Neural cell (in vitro differentiated cells): ENCODE data around the gene CTSE. TPM values are rescaled to one million over a fixed set of nuclear protein-coding genes. Genes with fewer than 3 reads are reported as not detected.

Source experiments
- H2AFZ ChIP-seq: fragments of 200-600, 300-800 bp; sonication (generic), shearing (Covaris generic); 2 replicates; pipeline ENCODE4 v1.6.0; 2014; ENCODE audit warnings: low read depth, mild to moderate bottlenecking, antibody characterized with exemption, low read length, moderate library complexity
- H3F3A ChIP-seq: fragments of 200-600 bp; shearing (Covaris generic); 2 replicates; pipeline ENCODE4 v1.6.1; 2016; ENCODE audit warnings: mild to moderate bottlenecking, moderate library complexity, mixed read lengths, antibody characterized with exemption, low read length; ENCODE audit not compliant: insufficient read depth, poor library complexity, severe bottlenecking
- H3K27ac ChIP-seq: fragments of 200-600, 300-800 bp; sonication (generic), shearing (Covaris generic); 2 replicates; pipeline ENCODE4 v1.5.1; 2014; ENCODE audit warnings: mild to moderate bottlenecking, low read length, moderate library complexity
- H3K27me3 ChIP-seq: fragments of 300-800, 200-600 bp; sonication (generic), shearing (Covaris generic); 2 replicates; pipeline ENCODE4 v1.6.0; 2014; ENCODE audit warnings: mild to moderate bottlenecking, low read depth, low read length, moderate library complexity; ENCODE audit not compliant: insufficient read depth
- H3K36me3 ChIP-seq: fragments of 300-800, 200-600 bp; sonication (generic), shearing (Covaris generic); 2 replicates; pipeline ENCODE4 v1.5.1; 2014; ENCODE audit warnings: mild to moderate bottlenecking, antibody characterized with exemption, low read length, moderate library complexity; ENCODE audit not compliant: insufficient read depth
- H3K4me2 ChIP-seq: fragments of 300-800, 200-600 bp; sonication (generic), shearing (Covaris generic); 2 replicates; pipeline ENCODE4 v1.6.0; 2014; ENCODE audit warnings: mild to moderate bottlenecking, low read length
- H3K4me3 ChIP-seq: fragments of 300-800, 200-600 bp; sonication (generic), shearing (Covaris generic); 2 replicates; pipeline ENCODE4 v1.5.1; 2014; ENCODE audit warnings: mild to moderate bottlenecking, low read length, moderate library complexity
- H3K79me2 ChIP-seq: fragments of 200-600 bp; shearing (Covaris generic); replicated peaks from 2 replicates; pipeline ENCODE4 v1.6.0; 2014; ENCODE audit warnings: mild to moderate bottlenecking, low read length, moderate library complexity; ENCODE audit not compliant: insufficient read depth
- H3K9ac ChIP-seq: fragments of 300-800, 200-600 bp; sonication (generic), shearing (Covaris generic); 2 replicates; pipeline ENCODE4 v1.6.1; 2016; ENCODE audit warnings: mild to moderate bottlenecking, low read length, mixed read lengths
- H3K9me2 ChIP-seq: fragments of 200-600 bp; shearing (Covaris generic); 2 replicates; pipeline ENCODE4 v1.6.1; 2016; ENCODE audit warnings: mild to moderate bottlenecking, low read length, mixed read lengths; ENCODE audit not compliant: insufficient read depth
- H3K9me3 ChIP-seq: fragments of 200-600, 300-800 bp; sonication (generic), shearing (Covaris generic); 2 replicates; pipeline ENCODE4 v1.6.1; 2016; ENCODE audit warnings: mild to moderate bottlenecking, mixed run types, low read length, moderate library complexity, mixed read lengths
- H4K20me1 ChIP-seq: fragments of 200-600 bp; shearing (Covaris generic); 2 replicates; pipeline ENCODE4 v1.6.1; 2016; ENCODE audit warnings: mild to moderate bottlenecking, mixed run types; ENCODE audit not compliant: insufficient read depth
- EP300 ChIP-seq: fragments of 450-650 bp; conservative IDR thresholded peaks from 2 replicates; pipeline ENCODE4 v1.6.1; 2014; ENCODE audit warnings: antibody characterized with exemption, mild to moderate bottlenecking, moderate library complexity; ENCODE audit not compliant: poor library complexity, severe bottlenecking
- EZH2 ChIP-seq: fragments of 200-600, 300-800 bp; shearing (Covaris generic), sonication (generic); IDR thresholded peaks from 2 replicates; pipeline ENCODE4 v1.6.1; 2014; ENCODE audit warnings: antibody characterized with exemption, low read length, borderline replicate concordance, mild to moderate bottlenecking; ENCODE audit not compliant: insufficient read depth, poor library complexity, severe bottlenecking
- MXI1 ChIP-seq: fragments of 450-650 bp; conservative IDR thresholded peaks from 2 replicates; pipeline ENCODE4 v1.6.1; 2014; ENCODE audit warnings: antibody characterized with exemption, mild to moderate bottlenecking; ENCODE audit not compliant: poor library complexity, severe bottlenecking
- POLR2AphosphoS5 ChIP-seq: IDR thresholded peaks from 2 replicates; pipeline ENCODE4 v1.6.1; 2012
- RAD21 ChIP-seq: fragments of 450-650 bp; conservative IDR thresholded peaks from 2 replicates; pipeline ENCODE4 v1.6.1; 2014; ENCODE audit warnings: antibody characterized with exemption, mild to moderate bottlenecking, moderate library complexity
- SMC3 ChIP-seq: fragments of 450-650 bp; conservative IDR thresholded peaks from 2 replicates; pipeline ENCODE4 v1.6.1; 2014; ENCODE audit warnings: antibody characterized with exemption, mild to moderate bottlenecking, moderate library complexity; ENCODE audit not compliant: poor library complexity
- TAF1 ChIP-seq: IDR thresholded peaks from 2 replicates; pipeline ENCODE4 v1.6.1; 2012; ENCODE audit warnings: low read depth
- polyA plus RNA-seq: library from polyadenylated mRNA; depleted of rRNA; stranded (reverse); fragments of >200 nt; gene quantifications from 2 replicates; pipeline ENCODE4 v1.2.3, GENCODE V29; 2014
- TF ChIP-seq, protein P1 (sequence below): fragments of 450-650 bp; IDR thresholded peaks from 2 replicates; pipeline ENCODE4 v1.5.1; 2014; ENCODE audit warnings: antibody characterized with exemption, mild to moderate bottlenecking, moderate library complexity; ENCODE audit not compliant: poor library complexity, severe bottlenecking
- TF ChIP-seq, protein P2 (sequence below): IDR thresholded peaks from 2 replicates; pipeline ENCODE4 v1.6.1; 2012; ENCODE audit warnings: borderline replicate concordance

The CTSE gene
- polyA plus RNA-seq, 1 donor from 2014 or later, result not detected

DNA sequence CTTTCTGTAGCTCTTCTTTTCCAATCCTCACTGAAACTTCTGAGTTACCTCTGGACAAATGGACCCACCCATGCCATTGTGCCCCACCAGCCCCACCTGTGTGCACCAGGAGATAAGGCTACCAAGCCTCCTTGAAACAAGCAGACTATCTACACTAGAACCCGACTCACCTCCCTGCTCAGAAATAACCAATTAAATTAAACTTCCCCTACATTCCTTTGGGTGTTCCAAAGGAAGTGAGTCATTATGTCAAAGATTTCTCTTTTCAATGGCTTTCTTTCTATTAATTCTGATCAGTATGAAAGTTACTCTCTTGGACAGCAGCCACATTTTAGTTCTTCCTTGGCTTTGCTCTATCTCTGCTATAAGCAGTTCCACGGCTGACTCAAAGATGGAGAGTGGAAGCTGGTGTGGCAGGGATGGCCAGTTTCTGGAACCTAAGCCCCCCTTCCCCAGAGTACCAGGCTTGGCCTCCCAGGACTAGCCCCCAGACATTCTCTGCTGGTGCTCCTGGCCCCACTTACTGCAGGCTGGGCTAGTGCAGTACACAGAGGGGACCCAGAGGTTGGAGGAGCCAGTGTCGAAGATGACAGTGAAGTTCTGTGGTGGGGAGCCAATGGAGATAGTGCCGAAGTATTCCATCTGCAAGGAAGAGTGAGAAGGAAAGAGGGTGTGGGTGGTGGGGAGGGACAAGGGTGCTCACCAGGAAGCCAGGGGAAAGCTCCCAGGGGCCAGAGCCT lies 1.9 kb downstream of the CTSE start:
- Histone ChIP-seq H3K9ac (no peak overlapping the region), H3K9me3 (no peaks in the 10 kb centered on the region), H2AFZ (no peak overlapping the region), H3K79me2 (no peaks in the 10 kb centered on the region), H3K27me3 (no peaks in the 10 kb centered on the region), H4K20me1 (no peaks in the 10 kb centered on the region), H3K36me3 (no peaks in the 10 kb centered on the region), H3K4me3 (no peak overlapping the region), H3K4me2 (no peak overlapping the region), H3K27ac (no peak overlapping the region), H3K9me2 (no peaks in the 10 kb centered on the region), H3F3A (no peaks in the 10 kb centered on the region)
- no peak for TF ChIP-seq EP300
- TF ChIP-seq POLR2AphosphoS5, result no peak
- no peak for TF ChIP-seq MXI1
- TF ChIP-seq, protein P1, sequence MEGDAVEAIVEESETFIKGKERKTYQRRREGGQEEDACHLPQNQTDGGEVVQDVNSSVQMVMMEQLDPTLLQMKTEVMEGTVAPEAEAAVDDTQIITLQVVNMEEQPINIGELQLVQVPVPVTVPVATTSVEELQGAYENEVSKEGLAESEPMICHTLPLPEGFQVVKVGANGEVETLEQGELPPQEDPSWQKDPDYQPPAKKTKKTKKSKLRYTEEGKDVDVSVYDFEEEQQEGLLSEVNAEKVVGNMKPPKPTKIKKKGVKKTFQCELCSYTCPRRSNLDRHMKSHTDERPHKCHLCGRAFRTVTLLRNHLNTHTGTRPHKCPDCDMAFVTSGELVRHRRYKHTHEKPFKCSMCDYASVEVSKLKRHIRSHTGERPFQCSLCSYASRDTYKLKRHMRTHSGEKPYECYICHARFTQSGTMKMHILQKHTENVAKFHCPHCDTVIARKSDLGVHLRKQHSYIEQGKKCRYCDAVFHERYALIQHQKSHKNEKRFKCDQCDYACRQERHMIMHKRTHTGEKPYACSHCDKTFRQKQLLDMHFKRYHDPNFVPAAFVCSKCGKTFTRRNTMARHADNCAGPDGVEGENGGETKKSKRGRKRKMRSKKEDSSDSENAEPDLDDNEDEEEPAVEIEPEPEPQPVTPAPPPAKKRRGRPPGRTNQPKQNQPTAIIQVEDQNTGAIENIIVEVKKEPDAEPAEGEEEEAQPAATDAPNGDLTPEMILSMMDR, result no peak
- TF ChIP-seq, protein P2, sequence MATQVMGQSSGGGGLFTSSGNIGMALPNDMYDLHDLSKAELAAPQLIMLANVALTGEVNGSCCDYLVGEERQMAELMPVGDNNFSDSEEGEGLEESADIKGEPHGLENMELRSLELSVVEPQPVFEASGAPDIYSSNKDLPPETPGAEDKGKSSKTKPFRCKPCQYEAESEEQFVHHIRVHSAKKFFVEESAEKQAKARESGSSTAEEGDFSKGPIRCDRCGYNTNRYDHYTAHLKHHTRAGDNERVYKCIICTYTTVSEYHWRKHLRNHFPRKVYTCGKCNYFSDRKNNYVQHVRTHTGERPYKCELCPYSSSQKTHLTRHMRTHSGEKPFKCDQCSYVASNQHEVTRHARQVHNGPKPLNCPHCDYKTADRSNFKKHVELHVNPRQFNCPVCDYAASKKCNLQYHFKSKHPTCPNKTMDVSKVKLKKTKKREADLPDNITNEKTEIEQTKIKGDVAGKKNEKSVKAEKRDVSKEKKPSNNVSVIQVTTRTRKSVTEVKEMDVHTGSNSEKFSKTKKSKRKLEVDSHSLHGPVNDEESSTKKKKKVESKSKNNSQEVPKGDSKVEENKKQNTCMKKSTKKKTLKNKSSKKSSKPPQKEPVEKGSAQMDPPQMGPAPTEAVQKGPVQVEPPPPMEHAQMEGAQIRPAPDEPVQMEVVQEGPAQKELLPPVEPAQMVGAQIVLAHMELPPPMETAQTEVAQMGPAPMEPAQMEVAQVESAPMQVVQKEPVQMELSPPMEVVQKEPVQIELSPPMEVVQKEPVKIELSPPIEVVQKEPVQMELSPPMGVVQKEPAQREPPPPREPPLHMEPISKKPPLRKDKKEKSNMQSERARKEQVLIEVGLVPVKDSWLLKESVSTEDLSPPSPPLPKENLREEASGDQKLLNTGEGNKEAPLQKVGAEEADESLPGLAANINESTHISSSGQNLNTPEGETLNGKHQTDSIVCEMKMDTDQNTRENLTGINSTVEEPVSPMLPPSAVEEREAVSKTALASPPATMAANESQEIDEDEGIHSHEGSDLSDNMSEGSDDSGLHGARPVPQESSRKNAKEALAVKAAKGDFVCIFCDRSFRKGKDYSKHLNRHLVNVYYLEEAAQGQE, result no peak
- no peak for TF ChIP-seq TAF1
- TF ChIP-seq RAD21, result no peak
- no peak for TF ChIP-seq EZH2
- no peak for TF ChIP-seq SMC3

DNA sequence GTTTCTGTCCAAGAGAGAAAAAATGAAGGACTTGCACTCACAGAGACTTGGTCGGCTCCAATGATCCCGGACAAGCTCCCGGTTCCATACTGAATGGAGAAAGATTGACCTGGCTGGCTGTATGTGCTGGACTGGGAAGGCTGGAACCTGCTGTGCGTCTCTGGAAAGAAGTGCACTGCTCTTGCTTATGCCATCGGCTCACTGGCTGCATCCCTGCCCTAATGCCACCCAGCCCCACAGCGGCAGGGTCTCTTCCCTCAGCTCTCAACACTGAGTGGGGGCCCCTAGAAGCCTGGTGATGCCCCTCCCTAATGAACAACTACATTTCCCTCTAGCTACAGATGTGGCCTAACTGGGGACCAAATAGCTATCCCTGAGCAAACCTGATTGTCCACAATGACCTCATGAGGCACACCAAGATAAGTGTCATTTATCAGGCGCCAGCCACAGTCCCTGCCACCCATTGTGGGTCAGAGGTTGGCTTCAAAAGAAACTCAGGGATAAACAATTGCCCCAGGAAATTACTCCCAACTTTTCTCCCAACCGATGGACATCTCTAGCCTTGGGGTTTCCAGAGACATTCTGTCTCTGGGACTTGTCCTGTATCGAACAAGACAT lies 2.6 kb downstream of the CTSE start:
- TF ChIP-seq POLR2AphosphoS5, result no peak
- no peak for TF ChIP-seq RAD21
- no peak for TF ChIP-seq SMC3
- no peak for TF ChIP-seq EZH2
- TF ChIP-seq MXI1, result no peak
- Histone ChIP-seq H4K20me1 (no peaks in the 10 kb centered on the region), H3K9me2 (no peaks in the 10 kb centered on the region), H3F3A (no peaks in the 10 kb centered on the region), H3K9ac (no peak overlapping the region), H3K27me3 (no peaks in the 10 kb centered on the region), H3K36me3 (no peaks in the 10 kb centered on the region), H3K9me3 (no peaks in the 10 kb centered on the region), H3K79me2 (no peaks in the 10 kb centered on the region), H3K4me3 (no peak overlapping the region), H3K4me2 (no peak overlapping the region), H2AFZ (no peak overlapping the region), H3K27ac (no peak overlapping the region)
